K562 (cell line): ENCODE measurements around the gene PDLIM5. TPM values are rescaled to one million over a fixed set of nuclear protein-coding genes. Genes with fewer than 3 reads are reported as not detected.
"Not testable (repeated sequence)": the region's sequence is repeated elsewhere in the genome, so short reads cannot be mapped to it uniquely, and the experiment has no call there.

Source experiments
- ATAC-seq: fragments of 200-7000 bp; cut with Tn5 transposase; 3 replicates; pipeline ENCODE4 v1.9.1; 2020; ENCODE audit warnings: moderate library complexity
- BruUV-seq: library from RNA; stranded (reverse); fragments of 400-500 nt; replicated peaks from 2 replicates; lab custom pipeline; 2021; lab: Mats Ljungman, UMichigan
- CTCF ChIA-PET: fragments of 300-600 bp; formaldehyde crosslinking; extraction: SDS; loops from one replicate; lab custom pipeline; 2021; ENCODE audit warnings: low intra/inter-chr PET ratio; lab: Yijun Ruan, JAX
- POLR2A ChIA-PET: fragments of 300-600, 350-650 bp; sonication (Branson Sonifier 250); formaldehyde crosslinking; extraction: SDS; loops from one replicate; lab custom pipeline; 2021; ENCODE audit warnings: antibody characterized with exemption, inconsistent platforms; lab: Yijun Ruan, JAX
- DNase-seq, 4 experiments: peaks; one replicate each; pipeline versions ENCODE4 v3.0.0 to v3.0.0-alpha.2; 2011 to 2018; ENCODE audit warnings: low spot score in 3 of 4, mixed read lengths in 3 of 4; ENCODE audit errors: extremely low read depth in 1 of 4
- FAIRE-seq: peaks from 2 replicates; lab custom pipeline; 2011; peaks lifted over from hg19 to GRCh38; lab: Jason Lieb, UNC
- H2AFZ ChIP-seq: 2 replicates; pipeline ENCODE4 v1.6.0; 2011; ENCODE audit warnings: low read depth, low read length, control low read depth, inconsistent platforms
- H3K27ac ChIP-seq: fragments of 200-600 bp; 3 replicates; pipeline ENCODE4 v1.8.0; 2011; ENCODE audit warnings: low read depth, mild to moderate bottlenecking, control low read depth, inconsistent platforms, low read length, moderate library complexity, mixed read lengths; ENCODE audit errors: extremely low read depth
- H3K27me3 ChIP-seq, 2 experiments: fragments of 300-600 bp in 1 of 2; 2 replicates in 1 of 2; 3 replicates in 1 of 2; pipeline versions ENCODE4 v1.6.0 to v1.8.0; 2011; ENCODE audit warnings: inconsistent platforms in 2 of 2, low read length in 2 of 2, mild to moderate bottlenecking in 1 of 2, mixed read lengths in 1 of 2, moderate library complexity in 1 of 2; ENCODE audit not compliant: control insufficient read depth in 2 of 2, insufficient read depth in 2 of 2
- H3K36me3 ChIP-seq: fragments of 300-600 bp; 3 replicates; pipeline ENCODE4 v1.8.0; 2011; ENCODE audit warnings: mild to moderate bottlenecking, low read length, inconsistent platforms; ENCODE audit not compliant: control insufficient read depth, insufficient read depth
- H3K4me1 ChIP-seq, 2 experiments: fragments of 200-600 bp in 1 of 2; replicated peaks in 1 of 2; 2 replicates in 1 of 2; 3 replicates in 1 of 2; pipeline versions ENCODE4 v1.5.1 to v1.8.0; 2011; ENCODE audit warnings: inconsistent platforms in 2 of 2, low read length in 2 of 2, mild to moderate bottlenecking in 1 of 2, mixed read lengths in 1 of 2, moderate library complexity in 1 of 2; ENCODE audit not compliant: control insufficient read depth in 2 of 2, insufficient read depth in 2 of 2
- H3K4me2 ChIP-seq: 2 replicates; pipeline ENCODE4 v1.6.1; 2011; ENCODE audit warnings: low read length, control low read depth, inconsistent platforms, mixed read lengths; ENCODE audit not compliant: insufficient read depth
- H3K4me3 ChIP-seq: fragments of 200-600 bp; sonication (generic), shearing (Covaris generic); 2 replicates; pipeline ENCODE4 v1.5.1; 2016; ENCODE audit warnings: control low read depth, inconsistent platforms
- H3K79me2 ChIP-seq: fragments of 200-600 bp; 3 replicates; pipeline ENCODE4 v1.8.0; 2011; ENCODE audit warnings: low read length, inconsistent platforms; ENCODE audit not compliant: control insufficient read depth, insufficient read depth
- H3K9ac ChIP-seq, 2 experiments: 2 replicates each; pipeline versions ENCODE4 v1.6.0 to v1.6.1; 2011; ENCODE audit warnings: low read depth in 2 of 2, low read length in 2 of 2, control low read depth in 1 of 2, inconsistent platforms in 1 of 2, mild to moderate bottlenecking in 1 of 2, mixed read lengths in 1 of 2; ENCODE audit not compliant: insufficient read depth in 1 of 2
- H3K9me1 ChIP-seq: one replicate; pipeline ENCODE4 v1.6.0; 2011; ENCODE audit warnings: inconsistent platforms, mild to moderate bottlenecking, low read length, moderate library complexity; ENCODE audit not compliant: control insufficient read depth, insufficient read depth
- H3K9me3 ChIP-seq: replicated peaks from 2 replicates; pipeline ENCODE4 v1.5.1; 2011; ENCODE audit warnings: low read depth, low read length, inconsistent platforms; ENCODE audit not compliant: control insufficient read depth, insufficient read depth
- H4K20me1 ChIP-seq: replicated peaks from 2 replicates; pipeline ENCODE4 v1.6.1; 2011; ENCODE audit warnings: low read length, inconsistent platforms, mixed read lengths; ENCODE audit not compliant: control insufficient read depth, insufficient read depth
- FOXK2 ChIP-seq, 2 experiments: fragments of 450-650 bp; IDR thresholded peaks in 1 of 2; conservative IDR thresholded peaks in 1 of 2; 2 replicates each; pipeline ENCODE4 v1.6.1; 2016; ENCODE audit warnings: low read depth in 2 of 2, mild to moderate bottlenecking in 1 of 2
- KAT2B ChIP-seq: IDR thresholded peaks from one replicate; pipeline ENCODE4 v1.6.1; 2012; ENCODE audit warnings: low read depth, mild to moderate bottlenecking, control low read depth, inconsistent platforms, low read length, moderate library complexity
- KLF1 ChIP-seq: fragments of 450-650 bp; IDR thresholded peaks from 2 replicates; pipeline ENCODE4 v1.6.1; 2016; ENCODE audit warnings: missing genetic modification characterization, missing compliant biosample characterization
- ZNF146 ChIP-seq: IDR thresholded peaks from one replicate; pipeline ENCODE4 v1.6.1; 2018; ENCODE audit warnings: missing compliant biosample characterization; ENCODE audit not compliant: unreplicated experiment
- WGBS: fragments of 100-300 bp; shearing (Covaris generic); methylation state at CpG from one replicate; pipeline ENCODE4 v1.1.6; 2016; ENCODE audit warnings: low coverage, mixed read lengths; ENCODE audit not compliant: insufficient coverage; ENCODE audit errors: missing lambda C conversion rate; 5-methylcytosine and 5-hydroxymethylcytosine counted together
- in situ Hi-C: fragments of 300-500 bp; cut with MboI; formaldehyde crosslinking; loops from 4 replicates; pipeline ENCODE4 v1.15.0; 2018; ENCODE audit warnings: inconsistent platforms, mixed read lengths
- intact Hi-C: fragments of 100-400 bp; cut with micrococcal nuclease; formaldehyde crosslinking; loops from 2 replicates; pipeline ENCODE4 v1.14.2; 2022
- polyA plus RNA-seq, 8 experiments: library from polyadenylated mRNA; depleted of rRNA in 4 of 8; stranded (reverse) in 5 of 8; unstranded in 3 of 8; fragments of >200 nt; fragmentation: Nextera tagmentation in 2 of 8; fragmentation: Illumina TruSeq in 1 of 8; extraction: Ambion mirVana in 2 of 8; extraction: Trizol in 1 of 8; gene quantifications; 2 replicates each; pipeline versions ENCODE4 v1.2.1 to v1.2.3, GENCODE V29; 2011 to 2014; ENCODE audit warnings: inconsistent platforms in 1 of 8, missing spikeins in 1 of 8
- total RNA-seq, 7 experiments: library from RNA; depleted of rRNA in 6 of 7; stranded (reverse); fragments of >200 nt in 6 of 7; fragmentation: Illumina TruSeq in 2 of 7; extraction: Trizol in 2 of 7; gene quantifications; 2 replicates each; pipeline versions ENCODE4 v1.2.1 to v1.2.3, GENCODE V29; 2011 to 2021; ENCODE audit warnings: low replicate concordance in 1 of 7

PDLIM5 gene
- total and polyA plus RNA-seq, 9 of the 15 experiments (the other 6 are each of a cell fraction or from before 2014, with no cell fraction given) = 36.9 to 127 (median 62.5) TPM

- Histone ChIP-seq H3K27me3 (no peaks in the 10 kb centered on the region), H3K36me3 (no peaks in the 10 kb centered on the region), H3K4me1 (peaks cover 0 to 11% of the 10 kb centered on the region in 2 experiments; a peak in 4 of 5 replicates), H3K79me2 (peaks cover 36% of the 10 kb centered on the region; the same call in 2 of the 3 replicates), H4K20me1 (no peaks in the 10 kb centered on the region; the same call in 1 of the 2 replicates), H3K4me3 (no peak overlapping the region), H2AFZ (no peak overlapping the region), H3K27ac (no peak overlapping the region), H3K9ac (no peak overlapping the region), H3K9me3 (no peaks in the 10 kb centered on the region), H3K9me1 (no peaks in the 10 kb centered on the region), H3K4me2 (no peak overlapping the region)
- in situ Hi-C loops = no loop called here
- ChIA-PET POLR2A (no interaction called here), CTCF (no interaction called here)
- DNase-seq (no peak), FAIRE-seq (no peak), ATAC-seq (no peak)
- intact Hi-C loops = no loop called here
- TF ChIP-seq KAT2B = no peak
- no TSS peak for BruUV-seq
- WGBS = 42% methylated on average over 1 of the region's 1 CpG
Measured at GRCh38 chr4:94508806-94509205, 57.1 kb downstream of the PDLIM5 start.

GRCh38 chr4:94511591-94511990 lies 59.8 kb downstream of the PDLIM5 start:
- ChIA-PET POLR2A (no interaction called here), CTCF (no interaction called here)
- H4K20me1 ChIP-seq = no peaks in the 10 kb centered on the region; the same call in 1 of the 2 replicates
- H3K4me3 ChIP-seq = no peak overlapping the region
- H3K27ac ChIP-seq = no peak overlapping the region
- no peak for DNase-seq
- H3K79me2 ChIP-seq = peaks cover 42% of the 10 kb centered on the region
- peaks cover 0 to 11% of the 10 kb centered on the region in 2 experiments; a peak in 4 of 5 replicates for H3K4me1 ChIP-seq
- in situ Hi-C loops = no loop called here
- H3K9ac ChIP-seq = no peak overlapping the region
- H3K4me2 ChIP-seq = no peak overlapping the region
- BruUV-seq = no TSS peak
- H3K27me3 ChIP-seq = no peaks in the 10 kb centered on the region
- no peak overlapping the region for H2AFZ ChIP-seq
- H3K9me1 ChIP-seq = no peaks in the 10 kb centered on the region
- TF ChIP-seq ZNF146 = peak; percentile 79
- TF ChIP-seq FOXK2 (conservative IDR thresholded peaks at IDR 0.05 in 1 of 2, IDR thresholded peaks at IDR 0.05 in 1 of 2; ENCODE audit: low read depth in 2 of 2) = no peak
- no peak for TF ChIP-seq KLF1
- intact Hi-C loops = no loop called here
- ATAC-seq = no peak
- H3K9me3 ChIP-seq = no peaks in the 10 kb centered on the region
- WGBS = 43% methylated on average over 1 of the region's 1 CpG
- H3K36me3 ChIP-seq = no peaks in the 10 kb centered on the region
- FAIRE-seq = no peak

GRCh38 chr4:94513532-94513931 lies 61.8 kb downstream of the PDLIM5 start:
- DNase-seq, H3K9me3 ChIP-seq, BruUV-seq, intact Hi-C loops, H3K4me2 ChIP-seq, ATAC-seq, H2AFZ ChIP-seq, FAIRE-seq, in situ Hi-C loops, H3K27ac ChIP-seq, H3K27me3 ChIP-seq, H3K36me3 ChIP-seq, H3K4me3 ChIP-seq, H4K20me1 ChIP-seq, CTCF ChIA-PET, POLR2A ChIA-PET, H3K9ac ChIP-seq, H3K9me1 ChIP-seq: not testable (repeated sequence)
- 77% methylated on average over 2 of the region's 2 CpGs for WGBS
- Histone ChIP-seq H3K79me2 (peaks cover 49% of the 10 kb centered on the region), H3K4me1 (peaks cover 0 to 12% of the 10 kb centered on the region in 2 experiments; a peak in 3 of 5 replicates)
